ENCODE data around the gene DEFB125. TPM values are rescaled to one million over a fixed set of nuclear protein-coding genes. Genes with fewer than 3 reads are reported as not detected.

The DEFB125 gene
- total RNA-seq = not detected
- polyA plus RNA-seq = not detected

DNA sequence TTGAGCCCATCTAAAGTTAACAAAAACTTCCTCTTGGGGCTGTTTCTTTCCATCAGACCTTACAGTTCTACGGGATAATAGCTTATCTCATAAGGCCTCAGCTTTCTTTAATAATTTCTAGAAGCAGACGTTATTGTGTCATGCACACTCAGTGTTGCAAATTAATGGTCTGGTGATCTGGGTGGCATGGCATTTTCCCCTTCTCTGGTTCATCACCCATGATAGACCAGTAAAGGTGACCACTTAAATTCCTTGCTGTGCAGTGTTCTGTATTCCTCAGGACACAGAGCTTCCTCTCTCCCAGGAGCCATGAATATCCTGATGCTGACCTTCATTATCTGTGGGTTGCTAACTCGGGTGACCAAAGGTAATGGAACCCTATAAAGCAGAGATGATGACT lies at the start of gene DEFB125:
Gene DEFB125, plus strand, starts transcription at position 272 of the 400 bp plus-strand sequence. Its CDS starts 38 bp downstream, at position 310.
- no peak within 1 kb of the TSS for H3K4me3 ChIP-seq (ENCODE audit: low read depth in 1 of 3, low read length in 3 of 3)
- peaks cover 0 to 7% (median 0%) of the 10 kb centered on the region in 4 donors for H3K9me3 ChIP-seq (ENCODE audit: control insufficient read depth in 4 of 4, low read length in 3 of 4)
- TF ChIP-seq GABPA (IDR thresholded peaks at IDR 0.05 in 1 of 2, conservative IDR thresholded peaks at IDR 0.05 in 1 of 2) (no peak), RAD21 (IDR thresholded peaks at IDR 0.05) (no peak), JUND (IDR thresholded peaks at IDR 0.05) (no peak), CTCF (IDR thresholded peaks at IDR 0.05; ENCODE audit: low read depth, low read length, missing input control) (no peak), TAF1 (conservative IDR thresholded peaks at IDR 0.05) (no peak), FOXA2 (IDR thresholded peaks at IDR 0.05) (no peak), EGR1 (IDR thresholded peaks at IDR 0.05; ENCODE audit: low read depth in 2 of 2) (no peak), FOXA1 (IDR thresholded peaks at IDR 0.05) (no peak), YY1 (IDR thresholded peaks at IDR 0.05) (no peak), HNF4A (conservative IDR thresholded peaks at IDR 0.05) (no peak)
- TF ChIP-seq, protein P1, sequence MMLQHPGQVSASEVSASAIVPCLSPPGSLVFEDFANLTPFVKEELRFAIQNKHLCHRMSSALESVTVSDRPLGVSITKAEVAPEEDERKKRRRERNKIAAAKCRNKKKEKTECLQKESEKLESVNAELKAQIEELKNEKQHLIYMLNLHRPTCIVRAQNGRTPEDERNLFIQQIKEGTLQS (IDR thresholded peaks at IDR 0.05) = no peak
- TF ChIP-seq, protein P2, sequence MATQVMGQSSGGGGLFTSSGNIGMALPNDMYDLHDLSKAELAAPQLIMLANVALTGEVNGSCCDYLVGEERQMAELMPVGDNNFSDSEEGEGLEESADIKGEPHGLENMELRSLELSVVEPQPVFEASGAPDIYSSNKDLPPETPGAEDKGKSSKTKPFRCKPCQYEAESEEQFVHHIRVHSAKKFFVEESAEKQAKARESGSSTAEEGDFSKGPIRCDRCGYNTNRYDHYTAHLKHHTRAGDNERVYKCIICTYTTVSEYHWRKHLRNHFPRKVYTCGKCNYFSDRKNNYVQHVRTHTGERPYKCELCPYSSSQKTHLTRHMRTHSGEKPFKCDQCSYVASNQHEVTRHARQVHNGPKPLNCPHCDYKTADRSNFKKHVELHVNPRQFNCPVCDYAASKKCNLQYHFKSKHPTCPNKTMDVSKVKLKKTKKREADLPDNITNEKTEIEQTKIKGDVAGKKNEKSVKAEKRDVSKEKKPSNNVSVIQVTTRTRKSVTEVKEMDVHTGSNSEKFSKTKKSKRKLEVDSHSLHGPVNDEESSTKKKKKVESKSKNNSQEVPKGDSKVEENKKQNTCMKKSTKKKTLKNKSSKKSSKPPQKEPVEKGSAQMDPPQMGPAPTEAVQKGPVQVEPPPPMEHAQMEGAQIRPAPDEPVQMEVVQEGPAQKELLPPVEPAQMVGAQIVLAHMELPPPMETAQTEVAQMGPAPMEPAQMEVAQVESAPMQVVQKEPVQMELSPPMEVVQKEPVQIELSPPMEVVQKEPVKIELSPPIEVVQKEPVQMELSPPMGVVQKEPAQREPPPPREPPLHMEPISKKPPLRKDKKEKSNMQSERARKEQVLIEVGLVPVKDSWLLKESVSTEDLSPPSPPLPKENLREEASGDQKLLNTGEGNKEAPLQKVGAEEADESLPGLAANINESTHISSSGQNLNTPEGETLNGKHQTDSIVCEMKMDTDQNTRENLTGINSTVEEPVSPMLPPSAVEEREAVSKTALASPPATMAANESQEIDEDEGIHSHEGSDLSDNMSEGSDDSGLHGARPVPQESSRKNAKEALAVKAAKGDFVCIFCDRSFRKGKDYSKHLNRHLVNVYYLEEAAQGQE (IDR thresholded peaks at IDR 0.05) = no peak
- TF ChIP-seq, protein P3, sequence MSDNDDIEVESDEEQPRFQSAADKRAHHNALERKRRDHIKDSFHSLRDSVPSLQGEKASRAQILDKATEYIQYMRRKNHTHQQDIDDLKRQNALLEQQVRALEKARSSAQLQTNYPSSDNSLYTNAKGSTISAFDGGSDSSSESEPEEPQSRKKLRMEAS (IDR thresholded peaks at IDR 0.05) = no peak
- H3K4me1 ChIP-seq (ENCODE audit: control insufficient read depth in 4 of 4, insufficient read depth in 4 of 4, low read length in 3 of 4) = no peaks in the 10 kb centered on the region
- H3K27me3 ChIP-seq (ENCODE audit: control insufficient read depth in 4 of 4, insufficient read depth in 4 of 4, low read length in 3 of 4) = peaks cover 2 to 17% (median 3%) of the 10 kb centered on the region in 4 donors
- H3K27ac ChIP-seq (ENCODE audit: low read depth in 1 of 2, low read length in 2 of 2) = no peak within 1 kb of the TSS
- H3K36me3 ChIP-seq (ENCODE audit: control insufficient read depth in 4 of 4, insufficient read depth in 3 of 4, low read depth in 1 of 4, low read length in 3 of 4) = no peaks in the 10 kb centered on the region
- WGBS = 54% methylated on average over 3 of the region's 3 CpGs
- no peak for DNase-seq (ENCODE audit: low spot score)
- no peak within 1 kb of the TSS for H3K9ac ChIP-seq (ENCODE audit: low read depth in 1 of 2, low read length in 2 of 2)

DNA sequence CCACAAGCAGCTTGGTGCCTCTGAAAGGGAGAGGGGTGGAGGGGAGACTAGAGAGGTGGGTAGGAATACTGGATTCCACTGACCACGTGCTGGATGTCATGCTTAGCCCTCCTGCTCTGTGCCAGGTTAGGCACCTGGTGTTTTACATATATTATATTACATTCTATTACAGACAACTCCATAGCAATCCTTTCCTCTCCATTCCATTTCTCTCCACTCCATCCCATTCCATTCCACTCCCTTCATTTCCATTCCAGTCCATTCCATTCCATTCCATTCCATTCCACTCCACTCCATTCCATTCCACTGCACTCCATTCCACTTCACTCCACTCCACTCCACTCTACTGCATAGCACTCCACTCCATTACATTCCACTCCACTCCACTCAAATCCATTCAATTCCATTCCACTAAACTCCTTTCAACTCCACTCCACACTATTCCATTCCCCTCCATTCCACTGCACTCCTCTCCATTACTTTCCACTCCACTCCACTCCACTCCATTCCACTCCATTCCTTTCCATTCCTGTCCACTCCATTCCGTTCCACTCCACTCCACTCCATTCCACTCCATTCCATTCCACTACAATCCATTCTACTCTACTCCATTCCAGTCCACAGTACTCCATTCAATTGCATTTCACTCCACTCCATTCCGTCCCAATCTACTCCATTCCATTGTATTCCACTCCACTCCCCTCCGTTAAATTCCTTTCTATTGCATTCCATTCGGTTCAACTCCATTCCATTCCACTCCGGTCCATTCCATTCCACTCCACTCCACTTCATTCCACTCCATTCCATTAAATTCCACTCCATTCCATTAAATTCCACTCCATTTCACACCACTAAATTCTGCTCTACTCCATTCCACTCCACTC lies 27.2 kb upstream of the DEFB125 start:
- H3K4me3 ChIP-seq (ENCODE audit: low read depth in 1 of 3, low read length in 3 of 3) = no peak overlapping the region
- no peaks in the 10 kb centered on the region for H3K36me3 ChIP-seq (ENCODE audit: control insufficient read depth in 4 of 4, insufficient read depth in 3 of 4, low read depth in 1 of 4, low read length in 3 of 4)
- H3K27me3 ChIP-seq (ENCODE audit: control insufficient read depth in 4 of 4, insufficient read depth in 4 of 4, low read length in 3 of 4) = peaks cover 0 to 2% (median 0%) of the 10 kb centered on the region in 4 donors
- H3K4me1 ChIP-seq (ENCODE audit: control insufficient read depth in 4 of 4, insufficient read depth in 4 of 4, low read length in 3 of 4) = no peaks in the 10 kb centered on the region
- no peak overlapping the region for H3K9ac ChIP-seq (ENCODE audit: low read depth in 1 of 2, low read length in 2 of 2)
- H3K27ac ChIP-seq (ENCODE audit: low read depth in 1 of 2, low read length in 2 of 2) = no peak overlapping the region
- WGBS = 62% methylated on average over 6 of the region's 6 CpGs
- H3K9me3 ChIP-seq (ENCODE audit: control insufficient read depth in 4 of 4, low read length in 3 of 4) = peaks cover 3 to 29% (median 12%) of the 10 kb centered on the region in 4 donors
- no peak for DNase-seq (ENCODE audit: low spot score)
- TF ChIP-seq, protein P2 (IDR thresholded peaks at IDR 0.05) = no peak
- TF ChIP-seq HNF4A (conservative IDR thresholded peaks at IDR 0.05) (no peak), GABPA (IDR thresholded peaks at IDR 0.05 in 1 of 2, conservative IDR thresholded peaks at IDR 0.05 in 1 of 2) (no peak), NR2F2 (IDR thresholded peaks at IDR 0.05) (no peak), HNF4G (IDR thresholded peaks at IDR 0.05) (no peak), ZBTB33 (IDR thresholded peaks at IDR 0.05) (no peak), RAD21 (IDR thresholded peaks at IDR 0.05) (no peak), JUND (IDR thresholded peaks at IDR 0.05) (no peak)
- TF ChIP-seq, protein P1 (IDR thresholded peaks at IDR 0.05) = no peak

Data from liver (tissue), 9 donors.